WTC11 (cell line): ENCODE results near the gene VGLL1.

Experiments
- ESRRA ChIP-seq: sonication (generic); formaldehyde crosslinking; IDR thresholded peaks from 2 replicates; pipeline ENCODE4 v1.8.1; 2022; ENCODE audit warnings: mild to moderate bottlenecking, missing genetic modification reagents, borderline replicate concordance
- ZNF138 ChIP-seq: sonication (generic); formaldehyde crosslinking; conservative IDR thresholded peaks from 2 replicates; pipeline ENCODE4 v1.8.1; 2022; ENCODE audit warnings: mild to moderate bottlenecking, moderate library complexity, missing genetic modification reagents
- ZNF317 ChIP-seq: sonication (generic); formaldehyde crosslinking; IDR thresholded peaks from 2 replicates; pipeline ENCODE4 v1.8.1; 2023; ENCODE audit warnings: low read depth, mild to moderate bottlenecking, moderate library complexity, missing genetic modification reagents, borderline replicate concordance
- TF ChIP-seq, protein P1 (sequence below): sonication (generic); formaldehyde crosslinking; IDR thresholded peaks from 2 replicates; pipeline ENCODE4 v1.8.1; 2022; ENCODE audit warnings: low read depth, missing genetic modification reagents, borderline replicate concordance
- TF ChIP-seq, protein P2 (sequence below): fragments of 200-600 bp; IDR thresholded peaks from 2 replicates; pipeline ENCODE4 v1.8.0; 2022; ENCODE audit warnings: antibody characterized with exemption
- TF ChIP-seq, protein P3 (sequence below): sonication (generic); formaldehyde crosslinking; IDR thresholded peaks from 2 replicates; pipeline ENCODE4 v1.8.1; 2023; ENCODE audit warnings: mild to moderate bottlenecking, missing genetic modification reagents, moderate library complexity
- TF ChIP-seq, protein P4 (sequence below): sonication (generic); formaldehyde crosslinking; IDR thresholded peaks from 2 replicates; pipeline ENCODE4 v1.8.1; 2023; ENCODE audit warnings: mild to moderate bottlenecking, missing genetic modification reagents

DNA sequence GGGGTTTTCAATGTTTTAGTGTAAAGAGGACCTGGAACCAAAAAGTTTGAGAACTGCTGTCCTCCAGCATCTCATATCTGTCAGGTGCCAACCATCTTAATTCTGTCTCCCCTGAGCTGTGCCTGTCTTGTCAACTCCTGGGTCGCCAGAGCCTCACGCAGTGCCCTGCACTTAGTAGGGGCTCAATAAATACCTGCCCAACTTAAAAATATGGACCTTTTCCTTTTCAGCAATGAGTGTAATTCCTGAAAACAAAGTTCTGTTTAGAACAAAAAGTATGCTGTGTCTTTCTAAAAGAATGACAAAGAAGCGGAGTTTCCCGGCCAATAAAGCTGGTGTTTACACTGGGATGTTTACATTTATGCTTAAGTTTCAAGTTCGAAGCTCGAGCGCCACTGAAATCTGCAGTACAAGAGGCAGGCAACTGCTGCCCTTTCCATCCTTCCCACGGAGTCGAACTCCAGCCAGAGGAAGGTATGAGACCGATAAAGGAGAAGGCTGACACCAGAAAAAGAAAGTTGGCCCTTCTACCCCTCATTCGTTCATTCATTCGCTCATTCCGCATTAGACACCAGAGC lies 35.7 kb upstream of the VGLL1 start:
- TF ChIP-seq, protein P1, sequence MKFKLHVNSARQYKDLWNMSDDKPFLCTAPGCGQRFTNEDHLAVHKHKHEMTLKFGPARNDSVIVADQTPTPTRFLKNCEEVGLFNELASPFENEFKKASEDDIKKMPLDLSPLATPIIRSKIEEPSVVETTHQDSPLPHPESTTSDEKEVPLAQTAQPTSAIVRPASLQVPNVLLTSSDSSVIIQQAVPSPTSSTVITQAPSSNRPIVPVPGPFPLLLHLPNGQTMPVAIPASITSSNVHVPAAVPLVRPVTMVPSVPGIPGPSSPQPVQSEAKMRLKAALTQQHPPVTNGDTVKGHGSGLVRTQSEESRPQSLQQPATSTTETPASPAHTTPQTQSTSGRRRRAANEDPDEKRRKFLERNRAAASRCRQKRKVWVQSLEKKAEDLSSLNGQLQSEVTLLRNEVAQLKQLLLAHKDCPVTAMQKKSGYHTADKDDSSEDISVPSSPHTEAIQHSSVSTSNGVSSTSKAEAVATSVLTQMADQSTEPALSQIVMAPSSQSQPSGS (CRISPR knock-in tag) = no peak
- TF ChIP-seq, protein P2, sequence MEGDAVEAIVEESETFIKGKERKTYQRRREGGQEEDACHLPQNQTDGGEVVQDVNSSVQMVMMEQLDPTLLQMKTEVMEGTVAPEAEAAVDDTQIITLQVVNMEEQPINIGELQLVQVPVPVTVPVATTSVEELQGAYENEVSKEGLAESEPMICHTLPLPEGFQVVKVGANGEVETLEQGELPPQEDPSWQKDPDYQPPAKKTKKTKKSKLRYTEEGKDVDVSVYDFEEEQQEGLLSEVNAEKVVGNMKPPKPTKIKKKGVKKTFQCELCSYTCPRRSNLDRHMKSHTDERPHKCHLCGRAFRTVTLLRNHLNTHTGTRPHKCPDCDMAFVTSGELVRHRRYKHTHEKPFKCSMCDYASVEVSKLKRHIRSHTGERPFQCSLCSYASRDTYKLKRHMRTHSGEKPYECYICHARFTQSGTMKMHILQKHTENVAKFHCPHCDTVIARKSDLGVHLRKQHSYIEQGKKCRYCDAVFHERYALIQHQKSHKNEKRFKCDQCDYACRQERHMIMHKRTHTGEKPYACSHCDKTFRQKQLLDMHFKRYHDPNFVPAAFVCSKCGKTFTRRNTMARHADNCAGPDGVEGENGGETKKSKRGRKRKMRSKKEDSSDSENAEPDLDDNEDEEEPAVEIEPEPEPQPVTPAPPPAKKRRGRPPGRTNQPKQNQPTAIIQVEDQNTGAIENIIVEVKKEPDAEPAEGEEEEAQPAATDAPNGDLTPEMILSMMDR = no peak
- TF ChIP-seq ZNF138 (CRISPR knock-in tag) (no peak), ZNF317 (CRISPR knock-in tag) (no peak), ESRRA (no peak)
- TF ChIP-seq, protein P3, sequence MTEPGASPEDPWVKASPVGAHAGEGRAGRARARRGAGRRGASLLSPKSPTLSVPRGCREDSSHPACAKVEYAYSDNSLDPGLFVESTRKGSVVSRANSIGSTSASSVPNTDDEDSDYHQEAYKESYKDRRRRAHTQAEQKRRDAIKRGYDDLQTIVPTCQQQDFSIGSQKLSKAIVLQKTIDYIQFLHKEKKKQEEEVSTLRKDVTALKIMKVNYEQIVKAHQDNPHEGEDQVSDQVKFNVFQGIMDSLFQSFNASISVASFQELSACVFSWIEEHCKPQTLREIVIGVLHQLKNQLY (CRISPR knock-in tag) = no peak
- TF ChIP-seq, protein P4, sequence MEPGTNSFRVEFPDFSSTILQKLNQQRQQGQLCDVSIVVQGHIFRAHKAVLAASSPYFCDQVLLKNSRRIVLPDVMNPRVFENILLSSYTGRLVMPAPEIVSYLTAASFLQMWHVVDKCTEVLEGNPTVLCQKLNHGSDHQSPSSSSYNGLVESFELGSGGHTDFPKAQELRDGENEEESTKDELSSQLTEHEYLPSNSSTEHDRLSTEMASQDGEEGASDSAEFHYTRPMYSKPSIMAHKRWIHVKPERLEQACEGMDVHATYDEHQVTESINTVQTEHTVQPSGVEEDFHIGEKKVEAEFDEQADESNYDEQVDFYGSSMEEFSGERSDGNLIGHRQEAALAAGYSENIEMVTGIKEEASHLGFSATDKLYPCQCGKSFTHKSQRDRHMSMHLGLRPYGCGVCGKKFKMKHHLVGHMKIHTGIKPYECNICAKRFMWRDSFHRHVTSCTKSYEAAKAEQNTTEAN (CRISPR knock-in tag) = no peak
